H1 (cell line): ENCODE results near the gene TSHR. TPM values are rescaled to one million over a fixed set of nuclear protein-coding genes. Genes with fewer than 3 reads are reported as not detected.

Source experiments
- CTCF ChIA-PET: fragments of 300-600 bp; sonication (Branson Sonifier 250); formaldehyde crosslinking; loops from one replicate; lab custom pipeline; 2021; ENCODE audit not compliant: partially characterized antibody; lab: Charles Lee
- POLR2A ChIA-PET: fragments of 300-600 bp; sonication (Branson Sonifier 250); formaldehyde crosslinking; loops from one replicate; lab custom pipeline; 2021; ENCODE audit warnings: inconsistent platforms; ENCODE audit not compliant: partially characterized antibody; lab: Charles Lee
- DNase-seq, 2 experiments: peaks; one replicate each; pipeline versions ENCODE4 v3.0.0 to v3.0.0-alpha.2; 2010 to 2022; ENCODE audit warnings: low spot score in 2 of 2, low read depth in 1 of 2, mixed read lengths in 1 of 2
- FAIRE-seq: peaks from 2 replicates; lab custom pipeline; 2011; peaks lifted over from hg19 to GRCh38; lab: Jason Lieb, UNC
- H2AFZ ChIP-seq: 2 replicates; pipeline ENCODE4 v1.8.1; 2012; ENCODE audit warnings: low read length, inconsistent platforms
- H2AK5ac ChIP-seq: 2 replicates; pipeline ENCODE4 v1.6.1; 2013; ENCODE audit warnings: low read depth, low read length
- H2BK120ac ChIP-seq: replicated peaks from 2 replicates; pipeline ENCODE3; 2013; ENCODE audit warnings: low read depth, low read length, inconsistent platforms
- H2BK12ac ChIP-seq: 2 replicates; pipeline ENCODE4 v1.6.1; 2013; ENCODE audit warnings: low read depth, low read length
- H2BK15ac ChIP-seq: 2 replicates; pipeline ENCODE4 v1.6.1; 2013; ENCODE audit warnings: low read length
- H2BK20ac ChIP-seq: 2 replicates; pipeline ENCODE4 v1.6.1; 2013; ENCODE audit warnings: low read length
- H2BK5ac ChIP-seq: 2 replicates; pipeline ENCODE4 v1.6.1; 2013; ENCODE audit warnings: low read depth, low read length
- H3K14ac ChIP-seq: 2 replicates; pipeline ENCODE4 v1.6.1; 2013; ENCODE audit warnings: inconsistent platforms; ENCODE audit not compliant: insufficient read length
- H3K18ac ChIP-seq: 2 replicates; pipeline ENCODE4 v1.6.1; 2013; ENCODE audit warnings: low read length; ENCODE audit errors: extremely low read depth
- H3K23ac ChIP-seq: 2 replicates; pipeline ENCODE4 v1.6.1; 2013; ENCODE audit warnings: inconsistent platforms; ENCODE audit not compliant: insufficient read length
- H3K23me2 ChIP-seq: 2 replicates; pipeline ENCODE4 v1.6.1; 2013; ENCODE audit warnings: low read depth, low read length
- H3K27ac ChIP-seq: 2 replicates; pipeline ENCODE4 v1.6.1; 2011; ENCODE audit warnings: low read depth, low read length, inconsistent platforms
- H3K27me3 ChIP-seq, 4 experiments: replicated peaks in 1 of 4; 1 replicate in 1 of 4; 2 replicates in 3 of 4; pipeline versions ENCODE4 v1.6.1 to v1.8.1; 2011 to 2013; ENCODE audit warnings: low read length in 3 of 4, mild to moderate bottlenecking in 3 of 4, inconsistent platforms in 2 of 4, mixed read lengths in 2 of 4, moderate library complexity in 1 of 4; ENCODE audit not compliant: control insufficient read depth in 3 of 4, insufficient read depth in 3 of 4; ENCODE audit errors: extremely low read depth in 1 of 4
- H3K36me3 ChIP-seq, 4 experiments: 2 replicates each; pipeline versions ENCODE4 v1.6.1 to v1.8.1; 2011 to 2013; ENCODE audit warnings: mild to moderate bottlenecking in 4 of 4, low read length in 3 of 4, moderate library complexity in 2 of 4, control low read depth in 1 of 4, inconsistent platforms in 1 of 4; ENCODE audit not compliant: insufficient read depth in 4 of 4, control insufficient read depth in 2 of 4
- H3K4ac ChIP-seq: replicated peaks from 2 replicates; pipeline ENCODE3; 2013; ENCODE audit warnings: low read length, low read depth, mixed read lengths, inconsistent platforms; ENCODE audit not compliant: insufficient read length
- H3K4me1 ChIP-seq, 4 experiments: replicated peaks in 1 of 4; 1 replicate in 1 of 4; 2 replicates in 3 of 4; pipeline versions ENCODE4 v1.6.1 to v1.8.1; 2011 to 2013; ENCODE audit warnings: low read length in 3 of 4, inconsistent platforms in 2 of 4, mixed read lengths in 1 of 4; ENCODE audit not compliant: insufficient read depth in 4 of 4, control insufficient read depth in 3 of 4
- H3K4me2 ChIP-seq, 2 experiments: 2 replicates each; pipeline versions ENCODE4 v1.6.1 to v1.8.1; 2011 to 2013; ENCODE audit warnings: low read depth in 2 of 2, low read length in 2 of 2, control low read depth in 1 of 2, inconsistent platforms in 1 of 2, mild to moderate bottlenecking in 1 of 2; ENCODE audit not compliant: insufficient read depth in 1 of 2
- H3K4me3 ChIP-seq, 4 experiments: fragments of 200-600, 300-600 bp in 1 of 4; sonication (generic), shearing (Covaris generic), sonication (Bioruptor Twin) in 1 of 4; 2 replicates each; pipeline versions ENCODE4 v1.5.1 to v1.8.1; 2011 to 2016; ENCODE audit warnings: low read length in 4 of 4, low read depth in 3 of 4, control low read depth in 2 of 4, inconsistent platforms in 2 of 4, mild to moderate bottlenecking in 2 of 4, mixed read lengths in 1 of 4, moderate library complexity in 1 of 4; ENCODE audit not compliant: insufficient read depth in 2 of 4; ENCODE audit errors: extremely low read depth in 1 of 4
- H3K56ac ChIP-seq: replicated peaks from 2 replicates; pipeline ENCODE3; 2013; ENCODE audit warnings: low read depth, mild to moderate bottlenecking, mixed read lengths, low read length, inconsistent platforms; ENCODE audit not compliant: insufficient read length
- H3K79me1 ChIP-seq: 2 replicates; pipeline ENCODE4 v1.6.1; 2013; ENCODE audit warnings: low read depth, low read length, control low read depth
- H3K79me2 ChIP-seq, 2 experiments: 2 replicates each; pipeline versions ENCODE4 v1.6.1 to v1.8.1; 2012 to 2013; ENCODE audit warnings: low read length in 2 of 2, mild to moderate bottlenecking in 2 of 2, inconsistent platforms in 1 of 2; ENCODE audit not compliant: insufficient read depth in 2 of 2, control insufficient read depth in 1 of 2
- H3K9ac ChIP-seq, 4 experiments: replicated peaks in 1 of 4; 1 replicate in 1 of 4; 2 replicates in 3 of 4; pipeline versions ENCODE4 v1.6.1 to v1.8.1; 2011 to 2013; ENCODE audit warnings: low read depth in 3 of 4, low read length in 3 of 4, control low read depth in 2 of 4, mild to moderate bottlenecking in 2 of 4, moderate library complexity in 2 of 4, inconsistent platforms in 1 of 4; ENCODE audit errors: extremely low read depth in 1 of 4
- H3K9me3 ChIP-seq, 2 experiments: 2 replicates each; pipeline versions ENCODE4 v1.6.1 to v1.8.1; 2012 to 2013; ENCODE audit warnings: mild to moderate bottlenecking in 2 of 2, moderate library complexity in 2 of 2, control low read depth in 1 of 2, inconsistent platforms in 1 of 2, low read depth in 1 of 2, low read length in 1 of 2, mixed read lengths in 1 of 2; ENCODE audit not compliant: insufficient read depth in 2 of 2
- H4K20me1 ChIP-seq, 2 experiments: replicated peaks in 1 of 2; 2 replicates each; pipeline versions ENCODE3 to v1.8.1; 2011 to 2013; ENCODE audit warnings: inconsistent platforms in 2 of 2, low read length in 2 of 2, mild to moderate bottlenecking in 1 of 2; ENCODE audit not compliant: insufficient read depth in 2 of 2, control insufficient read depth in 1 of 2
- H4K5ac ChIP-seq: 2 replicates; pipeline ENCODE4 v1.6.1; 2013; ENCODE audit warnings: low read length, low read depth, mixed read lengths, inconsistent platforms; ENCODE audit not compliant: insufficient read length
- H4K8ac ChIP-seq: 2 replicates; pipeline ENCODE4 v1.8.0; 2013; ENCODE audit warnings: mild to moderate bottlenecking, moderate library complexity, low read length, inconsistent platforms; ENCODE audit not compliant: insufficient read depth; ENCODE audit errors: extremely low read depth
- H4K91ac ChIP-seq: replicated peaks from 2 replicates; pipeline ENCODE3; 2013; ENCODE audit warnings: low read length, mixed read lengths, inconsistent platforms; ENCODE audit not compliant: insufficient read length
- ASH2L ChIP-seq: fragments of 200-600, 300-600 bp; sonication (generic); IDR thresholded peaks from one replicate; pipeline ENCODE4 v1.7.1; 2017; ENCODE audit warnings: low read length
- BCL11A ChIP-seq, 2 experiments: IDR thresholded peaks; one replicate each; pipeline ENCODE4 v1.6.1; 2011; ENCODE audit warnings: low read depth in 2 of 2, low read length in 2 of 2, mild to moderate bottlenecking in 2 of 2
- CHD1 ChIP-seq: IDR thresholded peaks from 2 replicates; pipeline ENCODE4 v1.6.1; 2012; ENCODE audit warnings: low read depth, low read length, improper control_type of control experiment
- CHD2 ChIP-seq: IDR thresholded peaks from 2 replicates; pipeline ENCODE4 v1.6.1; 2012; ENCODE audit warnings: low read length, improper control_type of control experiment
- GABPA ChIP-seq: IDR thresholded peaks from 2 replicates; pipeline ENCODE4 v1.6.1; 2011; ENCODE audit warnings: mild to moderate bottlenecking, low read length, moderate library complexity, borderline replicate concordance; ENCODE audit not compliant: insufficient read depth
- KDM5A ChIP-seq: fragments of 200-600 bp; IDR thresholded peaks from 2 replicates; pipeline ENCODE4 v1.7.1; 2012; ENCODE audit warnings: mild to moderate bottlenecking, low read length, inconsistent platforms, mixed read lengths
- POLR2AphosphoS5 ChIP-seq: IDR thresholded peaks from 2 replicates; pipeline ENCODE4 v1.6.1; 2011; ENCODE audit warnings: low read depth, low read length
- RAD21 ChIP-seq, 2 experiments: IDR thresholded peaks in 1 of 2; conservative IDR thresholded peaks in 1 of 2; 2 replicates each; pipeline ENCODE4 v1.6.1; 2011; ENCODE audit warnings: low read depth in 2 of 2, low read length in 2 of 2, improper control_type of control experiment in 1 of 2, inconsistent platforms in 1 of 2, mild to moderate bottlenecking in 1 of 2, moderate library complexity in 1 of 2
- RFX5 ChIP-seq: IDR thresholded peaks from 2 replicates; pipeline ENCODE4 v1.6.1; 2011; ENCODE audit warnings: low read depth, low read length, improper control_type of control experiment, borderline replicate concordance
- RNF2 ChIP-seq: fragments of 200-900, 300-1000 bp; sonication (generic); IDR thresholded peaks from 2 replicates; pipeline ENCODE4 v1.7.1; 2016; ENCODE audit warnings: borderline replicate concordance, low read depth, mild to moderate bottlenecking, antibody characterized with exemption, low read length; ENCODE audit not compliant: poor library complexity, severe bottlenecking; ENCODE audit errors: missing control alignments
- SIN3A ChIP-seq, 2 experiments: IDR thresholded peaks in 1 of 2; conservative IDR thresholded peaks in 1 of 2; 2 replicates each; pipeline ENCODE4 v1.6.1; 2011 to 2012; ENCODE audit warnings: low read length in 2 of 2, improper control_type of control experiment in 1 of 2, low read depth in 1 of 2, mild to moderate bottlenecking in 1 of 2
- SIRT6 ChIP-seq: IDR thresholded peaks from one replicate; pipeline ENCODE4 v1.7.1; 2012; ENCODE audit warnings: low read length, inconsistent platforms
- SP4 ChIP-seq: IDR thresholded peaks from 2 replicates; pipeline ENCODE4 v1.6.1; 2012; ENCODE audit warnings: low read length, inconsistent platforms
- TAF1 ChIP-seq: IDR thresholded peaks from 2 replicates; pipeline ENCODE4 v1.6.1; 2011; ENCODE audit warnings: mild to moderate bottlenecking, low read depth, low read length
- WGBS, 2 experiments: shearing (Covaris generic) in 1 of 2; methylation state at CpG; one replicate each; pipeline versions ENCODE4 v1.1.6 to v1.1.7; 2013 to 2015; ENCODE audit warnings: low lambda C conversion rate in 2 of 2, mixed read lengths in 2 of 2, inconsistent platforms in 1 of 2, low coverage in 1 of 2, missing lambda C conversion rate in 1 of 2; ENCODE audit not compliant: insufficient replicate concordance in 2 of 2, insufficient coverage in 1 of 2, insufficient read length in 1 of 2; ENCODE audit errors: extremely low coverage in 1 of 2, missing lambda C conversion rate in 1 of 2; 5-methylcytosine and 5-hydroxymethylcytosine counted together
- polyA plus RNA-seq, 7 experiments: library from polyadenylated mRNA; depleted of rRNA in 3 of 7; stranded (reverse) in 5 of 7; unstranded in 2 of 7; fragments of >200 nt in 5 of 7; fragments of 200-250 nt in 2 of 7; gene quantifications; 1 replicate in 5 of 7; 2 replicates in 1 of 7; 4 replicates in 1 of 7; pipeline versions ENCODE4 v1.2.1 to v1.2.3, GENCODE V29; 2011 to 2013; ENCODE audit warnings: missing spikeins in 2 of 7, mixed read lengths in 2 of 7
- total RNA-seq: library from RNA; stranded (reverse); fragmentation: NEBNext Ultra II Directional; extraction: Animal tissue kit (Norgen Biotek cat#: 25700); gene quantifications from 2 replicates; pipeline ENCODE4 v1.2.1, GENCODE V29; 2021

Gene TSHR
- total and polyA plus RNA-seq, 2 of the 8 experiments (the other 6 are each of a cell fraction or from before 2014, with no cell fraction given): 0.27 TPM; not detected in 1

- H4K91ac ChIP-seq: no peak overlapping the region
- no peak overlapping the region for H2AFZ ChIP-seq
- no peak overlapping the region for H3K27ac ChIP-seq
- 83% methylated on average over 2 of the region's 2 CpGs; no CpG with 5 or more reads in 1 of the 2 experiments for WGBS, 2 experiments
- no peak overlapping the region for H3K14ac ChIP-seq
- no peaks in the 10 kb centered on the region for H3K4me1 ChIP-seq
- H4K8ac ChIP-seq: no peak overlapping the region
- no peak overlapping the region for H3K23ac ChIP-seq
- no peak overlapping the region for H2AK5ac ChIP-seq
- H3K79me1 ChIP-seq: no peaks in the 10 kb centered on the region
- H3K9me3 ChIP-seq: no peaks in the 10 kb centered on the region
- H2BK12ac ChIP-seq: no peak overlapping the region
- TF ChIP-seq TAF1: no peak
- TF ChIP-seq GABPA: no peak
- TF ChIP-seq SP4: no peak
- TF ChIP-seq SIN3A (conservative IDR thresholded peaks at IDR 0.05 in 1 of 2, IDR thresholded peaks at IDR 0.05 in 1 of 2; ENCODE audit: low read depth in 1 of 2, low read length in 2 of 2): no peak
- no peak for TF ChIP-seq ASH2L
- TF ChIP-seq SIRT6: no peak
- no peak for TF ChIP-seq RFX5
- TF ChIP-seq BCL11A (IDR thresholded peaks at IDR 0.05; ENCODE audit: low read depth in 2 of 2, low read length in 2 of 2): no peak
- no peak for TF ChIP-seq KDM5A
- TF ChIP-seq CHD1: no peak
- TF ChIP-seq POLR2AphosphoS5: no peak
- no peak for TF ChIP-seq RNF2
- no peak for TF ChIP-seq RAD21 (IDR thresholded peaks at IDR 0.05 in 1 of 2, conservative IDR thresholded peaks at IDR 0.05 in 1 of 2; ENCODE audit: low read depth in 2 of 2, low read length in 2 of 2)
- no peak for TF ChIP-seq CHD2
- no peak overlapping the region for H3K4me2 ChIP-seq
- H3K4me3 ChIP-seq: no peak overlapping the region
- peaks cover 0 to 3% of the 10 kb centered on the region in 2 experiments for H4K20me1 ChIP-seq
- H2BK15ac ChIP-seq: no peak overlapping the region
- no peak overlapping the region for H3K4ac ChIP-seq
- ChIA-PET CTCF (interaction anchor here (0.8 to 1.6 kb wide), 2 partner anchors 20 to 1354 kb away, joined by 3 read pairs; no protein-coding TSS in a partner anchor), POLR2A (interaction anchor here (1.6 kb wide), 1 partner anchor 24 kb away, joined by 3 read pairs; no protein-coding TSS in a partner anchor)
- no peak overlapping the region for H2BK120ac ChIP-seq
- no peak overlapping the region for H3K9ac ChIP-seq
- H3K18ac ChIP-seq: no peak overlapping the region
- H3K56ac ChIP-seq: no peak overlapping the region
- no peaks in the 10 kb centered on the region for H3K27me3 ChIP-seq
- no peak for FAIRE-seq
- no peak overlapping the region for H4K5ac ChIP-seq
- H2BK5ac ChIP-seq: no peak overlapping the region
- H2BK20ac ChIP-seq: no peak overlapping the region
- no peaks in the 10 kb centered on the region for H3K23me2 ChIP-seq
- no peak for DNase-seq
- peaks cover 0 to 44% of the 10 kb centered on the region in 2 experiments; a peak in 2 of 4 replicates for H3K79me2 ChIP-seq
- H3K36me3 ChIP-seq: peaks cover 16 to 88% (median 42%) of the 10 kb centered on the region in 4 experiments; a peak in 7 of 8 replicates
Observed at GRCh38 chr14:81192594-81192993, 237.2 kb downstream of the TSHR start.
